GM21423 (cell line): ENCODE measurements around the gene CFAP97D2.
A peak's percentile ranks its signal among the peaks of the same experiment; 100 is the strongest.
"Not testable (repeated sequence)": the region's sequence is repeated elsewhere in the genome, so short reads cannot be mapped to it uniquely, and the experiment has no call there.

Experiments
- ATAC-seq: cut with Tn5 transposase; IDR thresholded peaks from one replicate; pipeline ENCODE4 v1.9.1; 2021; ENCODE audit warnings: mild to moderate bottlenecking, moderate library complexity; ENCODE audit not compliant: unreplicated experiment

The CFAP97D2 gene

DNA sequence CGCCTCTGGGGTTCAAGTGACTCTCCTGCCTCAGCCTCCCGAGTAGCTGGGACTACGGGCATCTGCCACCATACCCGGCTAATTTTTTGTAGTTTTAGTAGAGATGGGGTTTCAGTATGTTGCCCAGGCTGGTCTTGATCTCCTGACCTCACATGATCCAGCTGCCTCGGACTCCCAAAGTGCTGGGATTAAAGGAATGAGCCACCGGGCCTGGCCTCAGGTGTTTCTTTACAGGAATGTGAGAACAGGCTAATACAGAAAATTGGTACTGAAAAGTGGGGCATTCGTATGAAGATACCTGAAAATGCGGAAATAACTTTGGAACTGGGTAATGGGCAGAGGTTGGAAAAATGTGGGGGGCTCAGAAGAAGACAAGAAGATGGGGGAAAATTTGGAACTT is 52.8 kb downstream of the CFAP97D2 start:
- ATAC-seq: no peak

DNA sequence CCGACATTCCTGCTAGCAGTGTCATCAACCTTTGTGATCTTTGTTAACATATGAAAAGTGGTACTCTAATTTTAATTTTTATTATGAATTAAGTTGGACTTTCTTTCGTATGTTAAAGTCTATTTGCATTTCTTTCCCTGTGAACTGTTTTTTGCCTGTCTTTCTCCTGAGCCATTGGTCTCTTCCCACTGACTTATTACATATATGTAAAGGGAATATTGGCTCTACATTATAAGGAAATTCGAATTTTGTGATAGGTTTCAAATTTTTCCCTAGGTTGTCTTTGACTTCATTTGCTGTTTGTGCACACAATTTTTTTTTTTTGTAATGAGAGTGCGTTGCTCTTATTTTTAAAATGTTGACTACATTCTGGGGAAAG is 55.2 kb downstream of the CFAP97D2 start:
- ATAC-seq: no peak

GRCh38 chr13:114234645-114235421 is 55.8 kb downstream of the CFAP97D2 start, which contains the start of gene CDC16:
CDC16 (plus strand) TSS chr13:114234897; CDS start chr13:114235085, 188 bp downstream.
- peak; percentile 89 for ATAC-seq

DNA sequence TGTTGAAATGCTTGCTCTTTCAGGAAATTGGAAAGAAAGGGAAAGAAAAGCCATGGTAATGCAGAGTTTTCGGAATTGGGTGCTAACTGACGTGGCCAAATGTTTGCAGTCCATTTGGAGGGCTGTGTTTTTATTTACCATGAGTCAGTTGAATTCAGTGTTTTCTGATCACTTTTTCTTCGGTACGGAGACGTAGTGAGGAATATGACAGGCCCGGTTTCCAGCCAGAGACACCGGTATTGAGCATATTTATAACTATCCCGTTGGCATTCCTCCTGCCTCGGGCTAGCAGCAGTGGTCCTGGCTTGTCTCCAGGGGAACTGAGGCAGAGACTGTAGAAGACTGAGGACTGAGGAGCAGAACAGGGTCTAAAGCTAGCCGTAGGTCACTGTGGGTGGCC is 56.6 kb downstream of the CFAP97D2 start:
- no peak for ATAC-seq

DNA sequence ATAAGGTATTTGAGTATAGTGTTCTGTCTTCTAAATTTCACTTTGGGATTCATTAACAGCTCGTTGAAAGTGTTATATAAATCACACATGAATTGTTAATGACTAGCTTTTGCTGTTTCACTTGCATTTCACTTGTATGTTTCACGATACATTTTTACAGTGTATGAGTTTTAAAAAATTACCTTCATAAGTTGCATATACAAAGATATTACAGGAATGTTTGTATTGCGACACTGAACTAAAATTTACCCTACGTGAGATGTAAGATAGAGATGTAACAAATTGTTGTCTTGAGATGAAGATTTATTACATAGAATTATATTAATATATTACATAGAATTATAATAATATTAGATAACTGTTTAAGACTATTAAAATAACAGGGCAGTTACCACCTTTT is 57.2 kb downstream of the CFAP97D2 start:
- no peak for ATAC-seq

- ATAC-seq: no peak
Measured at GRCh38 chr13:114237415-114238112, 58.5 kb downstream of the CFAP97D2 start.

DNA sequence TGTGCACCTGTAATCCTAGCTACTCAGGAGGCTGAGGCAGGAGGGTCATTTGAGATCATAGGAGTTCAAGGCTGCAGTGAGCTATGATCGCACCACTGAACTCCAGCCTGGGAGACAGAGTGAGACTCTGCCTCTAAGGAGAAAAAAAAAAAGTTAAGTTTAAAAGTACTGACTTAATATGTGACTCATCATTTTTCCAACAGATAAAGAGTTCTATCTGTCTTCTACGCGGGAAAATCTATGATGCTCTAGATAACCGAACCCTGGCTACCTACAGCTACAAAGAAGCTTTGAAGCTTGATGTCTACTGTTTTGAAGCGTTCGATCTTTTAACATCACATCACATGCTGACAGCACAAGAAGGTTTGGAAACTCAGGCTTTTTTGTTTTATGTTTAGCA is 62.9 kb downstream of the CFAP97D2 start:
- no peak for ATAC-seq

DNA sequence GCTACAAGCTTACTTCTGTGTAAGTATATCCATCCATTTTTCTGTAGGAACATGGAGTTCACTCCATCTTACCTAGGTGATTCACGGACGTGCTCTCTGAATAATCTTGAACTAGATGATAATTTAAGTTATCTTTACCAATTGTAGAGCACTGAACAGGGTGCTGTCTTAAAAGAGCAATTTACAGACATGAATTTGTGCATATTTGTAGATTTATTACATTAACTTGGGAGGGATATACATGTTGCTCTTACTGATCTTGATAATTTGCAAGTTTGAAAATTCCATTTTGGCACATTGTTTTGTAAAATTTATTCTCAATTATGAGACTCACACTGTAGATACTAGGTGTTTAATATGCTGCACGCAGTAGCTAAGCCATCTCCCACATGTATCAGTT is 64.9 kb downstream of the CFAP97D2 start:
- ATAC-seq: no peak

DNA sequence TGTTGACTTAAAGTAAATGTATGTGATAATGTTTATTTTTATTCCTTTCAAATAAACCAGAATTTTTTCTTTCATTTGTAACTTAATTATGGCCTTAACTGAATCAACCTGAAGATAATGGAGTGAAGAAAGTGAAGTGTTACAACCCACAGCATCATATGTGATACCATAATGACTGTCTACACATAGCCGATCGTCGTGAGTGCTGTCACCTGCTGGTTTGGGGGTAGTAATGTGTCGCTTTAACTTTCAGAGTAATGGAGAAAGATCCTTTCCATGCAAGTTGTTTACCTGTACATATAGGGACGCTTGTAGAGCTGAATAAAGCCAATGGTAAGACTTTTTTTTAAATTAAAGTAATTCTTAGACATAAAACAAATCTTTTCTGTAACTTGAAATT is 65.6 kb downstream of the CFAP97D2 start:
- no peak for ATAC-seq

DNA sequence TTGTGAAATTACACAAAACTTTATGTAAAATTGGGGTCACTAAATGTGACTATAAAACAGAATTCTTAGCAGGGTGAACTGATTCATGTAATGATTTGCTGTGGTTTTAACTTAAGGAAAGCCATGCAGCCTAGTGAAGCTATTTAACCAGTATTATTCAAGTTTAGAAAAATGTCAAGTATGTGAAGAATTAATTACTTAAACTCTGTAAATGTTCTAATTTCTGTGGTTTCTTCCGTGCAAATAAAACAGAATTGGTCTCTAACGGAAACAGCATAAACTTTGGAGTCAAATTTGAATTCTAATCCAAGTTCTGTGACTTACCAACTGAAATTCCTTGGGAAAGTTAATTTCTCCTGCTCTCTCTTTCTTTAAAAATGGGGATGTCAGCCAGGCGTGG is 69.0 kb downstream of the CFAP97D2 start:
- ATAC-seq: no peak

DNA sequence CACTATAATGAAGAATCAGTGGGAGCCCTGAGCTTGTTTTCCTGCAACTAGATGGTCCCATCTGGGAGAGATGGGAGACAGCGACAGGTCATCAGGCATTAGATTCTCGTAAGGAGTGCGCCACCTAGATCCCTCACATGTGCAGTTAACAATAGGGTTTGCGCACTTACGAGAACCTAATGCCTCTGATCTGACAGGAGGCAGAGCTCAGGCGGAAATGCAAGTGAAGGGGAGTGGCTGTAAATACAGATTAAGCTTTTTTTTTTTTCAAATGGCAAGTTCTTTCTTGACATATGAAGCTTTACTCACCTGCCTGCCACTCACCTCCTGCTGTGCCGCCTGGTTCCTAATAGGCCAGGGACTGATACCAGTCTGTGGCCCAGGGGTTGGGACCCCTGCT is 70.0 kb downstream of the CFAP97D2 start:
- ATAC-seq: no peak

DNA sequence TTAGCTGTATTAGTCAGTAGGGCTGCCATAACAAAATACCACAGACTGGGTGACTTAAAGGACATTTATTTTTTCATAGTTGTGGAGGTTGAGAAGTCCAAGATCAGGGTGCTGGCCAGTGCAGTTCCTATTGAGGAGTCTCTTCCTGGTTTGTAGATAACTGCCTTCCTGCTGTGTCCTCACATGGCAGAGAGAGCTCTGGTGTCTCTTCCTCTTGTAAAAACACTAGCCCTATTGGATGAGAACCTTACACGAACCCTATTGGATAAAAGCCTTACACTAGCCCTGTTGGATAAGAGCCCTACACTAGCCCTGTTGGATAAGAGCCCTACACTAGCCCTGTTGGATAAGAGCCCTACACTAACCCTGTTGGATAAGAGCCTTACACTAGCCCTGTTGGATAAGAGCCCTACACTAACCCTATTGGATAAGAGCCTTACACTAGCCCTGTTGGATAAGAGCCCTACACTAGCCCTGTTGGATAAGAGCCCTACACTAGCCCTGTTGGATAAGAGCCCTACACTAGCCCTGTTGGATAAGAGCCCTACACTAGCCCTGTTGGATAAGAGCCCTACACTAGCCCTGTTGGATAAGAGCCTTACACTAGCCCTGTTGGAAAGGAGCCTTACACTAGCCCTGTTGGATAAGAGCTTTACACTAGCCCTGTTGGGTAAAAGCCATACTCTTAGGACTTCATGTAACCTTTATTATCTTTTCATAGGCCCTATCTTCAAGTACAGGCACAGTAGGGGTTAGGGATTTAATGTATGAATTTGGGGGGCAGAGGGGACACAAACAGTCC is 72.8 kb downstream of the CFAP97D2 start:
- not testable (repeated sequence) for ATAC-seq

DNA sequence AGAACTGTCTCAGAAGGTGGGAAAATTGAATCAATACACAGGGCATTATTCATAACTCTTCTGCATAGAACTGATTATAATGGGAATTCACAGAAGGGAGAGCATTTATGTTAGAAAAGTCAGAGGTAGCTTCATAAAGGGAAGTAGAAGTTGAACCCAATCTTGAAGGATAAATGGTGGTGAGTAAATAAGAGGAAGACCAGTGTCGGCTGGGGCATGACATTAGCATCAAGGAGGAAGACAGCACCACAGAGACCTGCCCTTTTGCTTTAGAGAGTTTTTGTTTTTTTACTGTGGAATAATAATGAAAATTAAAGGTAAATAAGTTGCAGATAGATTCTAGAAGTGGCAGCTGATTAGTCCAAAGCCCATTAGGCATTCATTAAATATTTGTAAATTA is 77.5 kb downstream of the CFAP97D2 start:
- no peak for ATAC-seq

DNA sequence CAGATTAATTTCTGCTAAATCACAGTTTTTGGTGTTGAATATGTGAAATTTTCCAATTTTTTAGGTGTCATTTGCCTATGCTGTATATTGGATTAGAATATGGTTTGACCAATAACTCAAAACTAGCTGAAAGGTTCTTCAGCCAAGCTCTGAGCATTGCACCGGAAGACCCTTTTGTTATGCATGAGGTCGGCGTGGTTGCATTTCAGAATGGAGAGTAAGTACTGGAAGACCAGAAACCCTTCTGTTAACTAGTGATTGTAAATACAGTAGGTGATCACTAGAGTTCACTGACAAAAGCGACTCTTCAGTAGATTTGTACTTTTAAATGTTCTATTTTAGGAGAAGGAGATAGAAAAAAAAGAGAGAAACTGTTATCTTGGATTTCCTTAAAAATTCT is 78.0 kb downstream of the CFAP97D2 start:
- no peak for ATAC-seq

DNA sequence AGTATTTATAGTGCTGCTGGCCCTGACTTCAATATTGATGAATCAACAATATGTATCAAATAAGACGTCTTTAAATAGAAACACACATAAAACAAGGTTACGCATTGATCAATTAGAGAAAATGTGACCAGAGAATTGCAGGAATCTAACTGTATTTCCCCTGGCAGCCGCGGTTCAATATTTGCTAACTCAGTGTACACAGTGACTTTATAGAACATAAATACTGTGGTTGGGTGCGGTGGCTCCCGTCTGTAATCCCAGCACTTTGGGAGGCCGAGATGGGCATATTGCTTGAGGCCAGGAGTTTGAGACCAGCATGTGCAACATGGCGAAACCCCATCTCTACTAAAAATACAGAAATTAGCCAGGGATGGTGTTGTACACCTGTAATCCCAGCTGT is 79.5 kb downstream of the CFAP97D2 start:
- ATAC-seq: no peak

DNA sequence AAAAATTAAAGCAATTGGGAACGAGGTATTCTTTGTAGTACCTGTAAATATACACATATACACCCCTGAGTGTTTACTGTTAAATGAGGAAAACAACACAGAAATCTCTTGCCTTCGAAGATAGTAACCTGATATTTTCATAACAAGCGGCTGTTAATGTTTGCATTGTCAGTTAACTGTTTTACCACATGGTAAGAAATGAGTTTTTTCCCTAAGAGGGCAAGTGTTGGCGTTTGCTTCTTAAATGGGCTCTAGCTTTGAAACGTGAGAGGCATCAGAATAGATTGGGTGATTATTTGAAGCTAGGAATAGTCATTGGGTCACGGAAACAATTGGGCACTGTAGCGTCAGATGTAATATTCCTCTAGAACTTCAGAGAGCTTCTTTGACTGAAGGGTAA is 80.3 kb downstream of the CFAP97D2 start:
- no peak for ATAC-seq

GRCh38 chr13:114259974-114260373 is 80.9 kb downstream of the CFAP97D2 start:
- peak; percentile 39 for ATAC-seq

- ATAC-seq: no peak
Measured at GRCh38 chr13:114260814-114261213, 81.8 kb downstream of the CFAP97D2 start.

DNA sequence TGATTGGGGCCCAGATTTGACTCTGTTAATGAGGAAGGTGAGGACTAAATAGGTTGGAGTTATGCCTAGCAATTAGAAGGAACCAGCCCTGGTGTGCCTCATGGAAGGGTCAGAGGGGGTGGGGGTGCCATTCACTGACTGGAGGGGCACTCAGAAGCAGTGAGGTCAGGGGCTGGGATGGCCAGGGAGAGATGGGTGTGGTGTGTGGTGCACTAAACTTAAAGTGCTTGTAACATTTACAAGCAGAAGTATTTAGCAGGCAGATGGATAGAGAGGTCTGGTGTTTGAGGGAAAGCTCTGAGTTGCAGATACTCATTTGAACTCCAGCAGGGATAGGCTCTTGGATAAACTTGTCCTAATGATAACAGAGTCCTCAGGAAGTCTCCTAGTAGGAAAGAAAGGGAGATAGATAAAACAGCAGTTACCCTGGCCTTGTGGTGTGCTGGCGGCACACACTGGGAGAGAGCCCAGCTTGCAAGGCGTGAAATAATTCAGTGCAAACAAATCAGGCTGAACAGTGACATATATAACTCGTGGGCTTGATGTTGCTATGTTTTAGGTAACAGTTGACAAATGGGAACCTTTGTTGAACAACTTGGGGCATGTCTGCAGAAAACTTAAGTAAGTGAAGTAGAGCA is 82.4 kb downstream of the CFAP97D2 start:
- ATAC-seq: no peak

- peak; percentile 51 for ATAC-seq
Measured at GRCh38 chr13:114263578-114263977, 84.5 kb downstream of the CFAP97D2 start.

- not testable (repeated sequence) for ATAC-seq
Measured at GRCh38 chr13:114264313-114264712, 85.3 kb downstream of the CFAP97D2 start.
